Inferior parietal cortex (tissue), 1 donor: ENCODE results near the gene VPS51.
"Not testable (repeated sequence)": the region's sequence is repeated elsewhere in the genome, so short reads cannot be mapped to it uniquely, and the experiment has no call there.

Source experiments
- DNase-seq: peaks from one replicate; pipeline ENCODE4 v3.0.0-alpha.2; 2016; ENCODE audit errors: extremely low spot score

Gene VPS51

DNA sequence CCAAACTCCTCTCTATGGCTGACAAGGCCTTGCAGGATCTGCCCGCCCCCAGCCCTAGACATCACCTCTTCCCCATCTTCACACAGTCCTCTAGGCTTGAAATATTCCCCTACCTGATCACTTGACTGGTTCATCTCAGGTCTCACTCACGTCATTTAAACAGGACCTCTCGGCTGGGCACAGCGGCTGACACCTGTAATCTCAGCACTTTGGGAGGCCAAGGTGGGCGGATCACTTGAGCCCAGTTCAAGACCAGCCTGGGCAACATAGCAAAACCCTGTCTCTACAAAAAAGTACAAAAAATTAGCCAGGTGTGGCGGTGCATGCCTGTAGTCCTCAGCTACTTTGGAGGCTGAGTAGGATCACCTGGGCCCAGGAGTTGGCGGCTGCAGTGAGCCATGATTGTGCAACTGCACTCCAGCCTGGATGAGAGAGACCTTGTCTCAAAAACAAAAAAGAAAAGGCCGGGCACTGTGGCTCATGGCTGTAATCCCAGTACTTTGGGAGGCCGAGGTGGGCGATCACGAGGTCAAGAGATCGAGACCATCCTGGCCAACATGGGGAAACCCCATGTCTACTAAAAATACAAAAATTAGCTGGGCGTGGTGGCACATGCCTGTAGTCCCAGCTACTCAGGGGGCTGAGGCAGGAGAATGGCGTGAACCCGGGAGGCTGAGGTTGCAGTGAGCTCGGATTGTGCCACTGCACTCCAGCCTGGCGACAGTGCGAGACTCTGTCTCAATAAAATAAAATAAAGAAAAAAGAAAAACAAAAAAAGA lies 23.1 kb downstream of the VPS51 start:
- DNase-seq: not testable (repeated sequence)

DNA sequence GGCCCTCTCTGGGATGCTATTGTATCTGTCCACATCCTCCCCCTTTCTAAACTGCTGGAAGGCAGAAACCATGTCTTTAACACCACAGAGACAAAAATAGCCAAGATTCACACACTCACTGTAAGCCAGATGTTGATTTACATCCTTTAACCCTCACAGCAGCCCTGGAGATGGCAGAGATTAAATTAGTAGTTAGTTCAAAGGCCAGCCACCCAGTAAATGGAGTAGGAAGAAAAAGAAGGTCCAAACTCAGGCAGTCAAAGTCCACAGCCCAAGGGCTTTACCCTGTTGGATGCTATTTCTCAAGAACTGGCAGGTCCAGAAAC lies 23.6 kb downstream of the VPS51 start:
- no peak for DNase-seq

DNA sequence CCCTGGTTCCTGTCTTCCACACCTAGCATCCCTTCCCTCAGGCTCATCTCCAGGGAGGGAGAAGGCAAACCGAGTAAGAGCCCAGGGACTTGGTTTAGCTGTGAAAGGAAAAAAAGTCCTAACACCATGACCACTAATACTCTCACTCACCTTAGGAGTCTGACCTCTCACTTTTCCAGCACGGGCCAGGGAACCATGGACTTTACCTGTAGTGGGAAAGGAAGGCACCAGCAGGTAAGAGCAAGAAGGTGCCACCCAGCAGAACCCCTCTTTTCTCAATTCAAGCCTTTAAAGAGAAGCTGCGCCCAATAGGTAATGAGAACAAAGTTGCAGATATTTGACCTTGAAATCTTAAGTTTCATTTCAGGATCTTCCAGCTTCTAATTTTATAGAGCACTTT lies 24.8 kb downstream of the VPS51 start:
- no peak for DNase-seq

DNA sequence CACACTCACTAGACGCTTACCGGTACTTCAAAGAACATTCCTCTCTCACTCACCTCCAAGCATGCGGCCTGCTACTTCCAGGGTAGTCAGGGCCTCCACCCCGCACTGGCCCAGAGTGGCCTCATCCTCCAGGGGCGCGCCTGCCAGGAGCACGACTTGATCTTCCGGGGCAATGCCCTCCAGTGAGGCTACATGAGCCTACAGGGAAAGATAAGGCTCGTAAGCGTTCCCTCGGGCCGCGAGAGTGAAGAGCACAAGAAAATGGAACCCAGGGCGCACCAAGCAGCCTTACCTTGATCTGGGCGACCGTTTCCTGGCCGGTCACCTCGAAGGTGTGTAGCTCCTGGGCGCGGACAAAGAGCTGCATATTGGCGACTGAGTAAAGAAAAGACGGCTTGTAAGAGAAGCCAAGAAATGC lies 25.4 kb downstream of the VPS51 start:
- no peak for DNase-seq

DNA sequence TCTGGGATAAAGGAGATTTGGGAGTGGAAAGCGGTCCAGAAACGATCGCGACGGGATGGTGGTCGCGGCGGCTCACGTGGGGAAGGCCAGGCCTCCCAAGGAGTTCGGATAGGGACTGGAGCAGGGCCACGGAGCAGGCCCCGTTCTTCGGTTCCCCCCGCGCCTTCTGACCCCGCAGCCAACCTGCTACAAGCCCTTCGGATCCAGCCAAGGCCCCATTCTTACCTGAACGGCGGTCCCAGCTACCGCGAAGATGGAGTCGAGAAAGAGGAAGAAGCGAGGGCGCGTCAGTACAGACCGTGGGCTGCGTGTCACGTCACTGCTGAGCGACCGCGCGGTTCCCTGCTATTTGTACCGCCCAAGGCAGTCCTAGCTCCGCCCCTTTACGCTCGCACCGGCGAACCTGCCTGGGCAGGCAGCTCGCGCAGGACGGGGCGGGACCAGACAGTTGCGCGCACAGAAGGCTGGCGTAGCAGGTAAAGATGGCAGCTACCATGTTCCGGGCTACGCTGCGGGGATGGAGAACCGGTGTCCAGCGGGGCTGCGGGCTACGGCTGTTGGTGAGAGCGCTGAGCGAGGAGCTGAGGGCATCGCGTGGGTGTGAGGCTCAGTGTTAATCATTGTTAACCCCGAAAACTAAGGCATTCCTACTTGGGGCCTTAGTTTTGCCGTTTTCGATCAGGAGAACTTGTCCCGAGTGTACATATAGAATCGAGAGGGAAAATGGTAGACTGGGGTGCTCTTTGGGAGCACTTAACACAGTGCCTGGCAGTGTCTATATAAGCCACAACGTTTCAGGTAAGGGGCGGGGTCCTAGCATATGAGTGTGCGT lies 26.1 kb downstream of the VPS51 start, which contains the start of the genes FAU and MRPL49:
TSS of gene FAU (minus strand) at position 270 of the 832 bp plus-strand sequence. CDS start 321 bp downstream, outside the sequence.
TSS of gene MRPL49 (plus strand) at position 457 of the 832 bp plus-strand sequence. CDS start at position 483, 26 bp downstream.
- DNase-seq: peak; percentile 94

DNA sequence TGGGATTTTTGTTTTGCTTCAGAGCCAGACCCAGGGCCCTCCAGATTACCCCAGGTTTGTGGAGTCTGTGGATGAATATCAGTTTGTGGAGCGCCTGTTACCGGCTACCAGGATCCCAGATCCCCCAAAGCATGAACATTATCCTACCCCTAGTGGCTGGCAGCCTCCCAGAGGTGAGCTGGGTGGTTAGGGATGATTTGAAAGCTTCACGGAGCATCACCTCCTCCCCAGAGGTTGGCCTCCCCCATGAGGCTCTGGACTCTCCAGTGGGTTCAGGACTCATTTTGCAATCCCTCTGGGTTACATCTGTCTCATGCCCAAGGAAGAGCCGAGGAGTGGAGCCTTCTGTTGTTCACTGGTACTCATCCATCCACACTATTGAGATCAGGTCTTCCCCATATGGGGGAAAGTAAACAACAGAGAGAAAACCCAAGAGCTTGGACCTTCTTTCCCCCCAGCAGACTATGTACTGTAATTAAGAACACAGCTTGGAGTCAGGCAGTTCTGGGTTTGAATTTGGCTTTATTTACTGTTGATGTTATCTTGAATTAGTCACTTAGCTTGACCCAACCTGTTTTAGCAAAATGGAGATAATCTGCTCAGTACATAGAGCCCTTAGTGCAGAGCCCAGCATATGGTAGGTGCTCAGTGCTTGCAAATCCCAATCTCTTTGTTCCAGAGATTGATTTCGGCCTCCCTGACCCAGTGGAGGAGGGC lies 28.6 kb downstream of the VPS51 start:
- no peak for DNase-seq

DNA sequence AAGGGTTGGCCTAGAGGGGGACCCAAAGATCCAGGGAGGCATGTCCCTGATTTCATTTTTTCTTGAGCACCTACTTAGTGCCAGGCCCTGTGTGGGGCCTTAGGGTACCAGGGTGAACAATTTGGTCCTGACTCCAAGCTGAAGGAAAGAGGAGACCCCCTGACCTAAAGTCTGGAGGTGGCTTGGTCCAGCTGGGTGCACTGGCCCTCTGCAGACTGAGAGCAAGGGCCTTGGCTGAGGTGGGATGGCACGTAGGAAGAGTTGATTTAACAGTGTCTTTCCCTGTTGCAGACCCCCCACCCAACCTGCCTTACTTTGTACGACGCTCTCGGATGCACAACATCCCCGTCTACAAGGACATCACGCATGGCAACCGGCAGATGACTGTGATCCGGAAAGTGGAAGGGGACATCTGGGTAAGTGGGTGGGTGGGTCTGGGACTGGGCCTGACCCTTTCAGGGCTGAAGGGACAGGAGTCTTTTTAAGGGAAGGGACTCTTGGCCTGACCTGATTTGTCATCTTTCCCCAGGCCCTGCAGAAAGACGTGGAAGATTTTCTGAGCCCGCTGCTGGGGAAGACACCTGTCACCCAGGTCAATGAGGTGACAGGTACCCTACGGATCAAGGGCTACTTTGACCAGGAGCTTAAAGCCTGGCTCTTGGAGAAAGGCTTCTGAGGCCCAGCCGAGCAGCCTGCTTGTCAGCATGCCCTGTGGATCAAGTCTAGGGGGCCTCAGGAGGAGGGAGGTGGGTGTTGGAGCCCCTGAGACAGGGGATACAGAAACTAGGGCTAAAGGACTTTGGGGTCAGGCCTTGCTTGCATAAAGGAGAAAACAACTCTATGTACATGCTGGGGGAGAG lies 29.4 kb downstream of the VPS51 start:
- DNase-seq: no peak

DNA sequence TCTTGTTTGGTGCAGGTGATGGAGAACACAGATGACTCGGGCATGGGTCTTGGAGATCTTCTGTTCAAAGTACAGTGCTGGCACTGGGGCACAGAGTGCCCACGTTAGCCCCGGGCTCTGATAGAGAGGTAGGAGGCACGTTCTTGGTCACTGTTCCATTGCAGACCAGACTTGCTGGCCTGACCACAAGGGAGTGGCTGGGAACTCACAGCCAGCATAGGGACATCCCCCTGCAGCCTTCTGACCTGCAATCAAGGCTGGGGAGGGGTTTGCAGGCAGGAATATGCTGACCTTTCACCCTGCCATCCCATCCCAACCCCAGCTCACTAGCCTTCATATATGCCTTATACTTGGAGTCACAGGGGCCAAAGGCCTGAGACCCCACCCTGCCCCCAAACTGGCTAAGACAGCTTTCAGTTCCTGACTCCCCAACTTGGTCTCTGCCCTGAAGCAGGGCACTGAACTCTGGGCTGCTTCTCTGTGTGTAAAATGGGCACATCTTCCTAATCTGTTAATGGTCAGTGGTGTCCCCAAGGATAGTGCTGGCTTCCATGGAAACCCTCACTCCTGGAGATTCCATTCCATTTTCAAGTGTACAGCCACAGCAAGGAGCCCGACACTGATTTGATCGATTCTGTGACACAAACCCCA lies 30.7 kb downstream of the VPS51 start:
- no peak for DNase-seq

DNA sequence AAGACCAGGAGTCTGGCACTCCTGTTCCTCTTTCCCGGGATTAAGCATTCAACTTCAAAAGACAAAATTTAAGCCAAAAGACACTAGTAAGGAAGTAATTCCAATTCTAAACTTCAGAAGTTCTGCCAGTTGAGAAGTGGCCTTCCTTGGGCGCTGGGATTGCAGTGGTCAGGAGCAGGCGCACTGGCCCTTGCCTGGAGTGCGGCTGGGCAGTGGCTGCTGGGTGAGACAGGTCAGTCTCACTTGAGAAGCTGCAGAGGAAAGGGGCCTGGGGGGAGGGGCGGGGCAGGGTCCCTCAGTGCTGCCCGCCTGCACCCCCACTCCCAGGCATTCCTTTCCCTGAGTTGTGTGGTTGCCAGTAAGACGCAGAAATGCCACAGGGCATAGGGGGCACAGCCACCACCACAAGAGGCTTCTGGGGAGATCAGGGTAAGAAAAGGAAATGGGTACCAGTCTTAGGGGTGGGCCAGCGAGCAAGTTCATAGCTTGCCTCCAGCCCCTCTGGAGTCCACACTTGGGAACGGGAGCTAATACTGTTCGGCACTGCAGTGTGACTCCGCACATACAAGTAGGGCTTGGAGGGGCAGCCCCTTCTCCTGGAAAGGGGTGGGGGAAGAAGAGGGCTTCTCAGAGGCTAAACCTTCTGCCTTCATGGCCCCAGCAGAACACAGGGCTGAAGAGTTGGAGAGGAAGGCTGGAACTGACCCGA lies 31.6 kb downstream of the VPS51 start:
- no peak for DNase-seq

DNA sequence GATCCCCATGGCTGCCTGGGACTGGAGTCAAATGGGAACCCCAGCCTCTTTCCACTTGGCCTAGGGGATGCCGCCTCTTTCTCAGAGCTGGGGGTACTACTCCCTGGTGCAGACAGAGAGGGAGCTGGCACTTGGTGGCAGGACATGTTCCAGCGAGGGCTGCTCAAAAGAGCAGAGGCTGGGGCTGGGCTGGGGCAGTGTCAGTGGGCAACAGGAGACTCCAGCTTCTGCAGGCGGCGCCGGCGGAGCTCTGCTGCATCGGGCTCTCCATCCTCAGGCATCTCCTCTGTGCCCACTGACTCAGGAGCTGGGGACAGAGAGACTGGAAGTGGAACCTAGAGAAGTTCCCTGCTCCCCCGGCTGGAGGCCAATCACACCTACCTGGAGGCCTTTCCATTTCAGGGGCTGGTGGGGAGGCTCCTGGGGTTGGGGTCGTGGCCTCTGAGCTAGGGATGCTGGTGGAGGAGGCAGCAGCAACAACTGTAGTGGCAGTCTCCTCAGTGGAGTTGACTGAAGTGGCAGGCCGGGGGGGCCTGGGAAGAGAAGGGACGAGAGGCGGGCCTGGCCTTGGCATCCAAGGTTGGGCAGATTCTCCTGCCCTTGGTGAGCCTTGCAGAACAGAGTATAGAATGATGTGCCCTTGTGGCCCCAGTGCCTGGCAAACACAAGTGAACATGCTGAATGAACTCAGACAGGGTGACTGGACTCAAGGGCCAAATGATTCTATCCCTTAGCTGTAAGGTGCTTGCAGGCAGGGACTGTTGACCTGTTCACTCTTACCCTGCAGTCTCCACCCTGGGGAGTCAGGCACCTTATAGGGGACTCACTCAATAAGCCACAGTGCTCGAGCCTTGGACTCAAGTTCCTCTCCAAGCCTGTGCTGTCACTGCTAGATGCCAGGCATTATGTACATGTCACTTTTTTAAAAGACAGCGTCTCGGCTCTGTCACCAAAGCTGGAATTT lies 32.5 kb downstream of the VPS51 start:
- no peak for DNase-seq

DNA sequence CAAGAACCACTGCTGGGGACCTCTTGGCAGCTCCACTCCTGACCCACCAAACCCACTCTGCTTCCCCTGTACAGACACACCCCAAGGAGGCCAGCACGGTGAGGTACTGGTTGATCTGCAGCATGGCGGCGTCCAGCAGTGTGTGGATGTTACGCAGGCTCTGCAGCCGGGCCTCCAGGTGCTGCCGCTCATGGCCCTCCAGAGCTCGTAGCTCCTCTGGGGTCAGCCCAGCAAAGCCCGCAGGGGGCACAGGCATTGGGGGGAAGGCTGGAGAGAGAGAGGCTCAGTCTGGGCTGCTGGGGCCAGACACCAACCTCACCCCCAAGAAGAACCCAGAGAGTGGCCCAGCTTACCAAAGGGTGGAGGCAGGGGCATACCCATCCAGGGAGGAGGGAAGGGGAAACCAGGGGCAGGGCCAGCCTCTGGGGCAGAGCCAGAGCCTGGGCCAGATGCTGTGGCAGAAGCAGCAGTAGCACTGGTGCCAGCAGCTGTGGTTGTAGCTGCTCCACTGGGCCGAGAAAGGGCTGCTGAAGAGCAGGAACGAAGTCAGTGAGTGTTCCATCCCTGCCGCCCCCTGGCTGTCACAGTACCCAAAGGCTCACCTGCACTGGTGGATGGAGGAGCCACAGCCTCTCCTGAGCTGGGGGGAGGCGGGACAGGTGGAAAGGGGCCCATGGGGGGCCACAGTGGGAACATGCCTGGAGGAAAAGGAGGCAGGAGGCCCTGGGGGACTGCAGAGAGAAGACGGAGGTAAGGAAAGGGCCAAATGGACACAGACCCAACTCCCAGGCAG lies 33.8 kb downstream of the VPS51 start:
- DNase-seq: no peak

DNA sequence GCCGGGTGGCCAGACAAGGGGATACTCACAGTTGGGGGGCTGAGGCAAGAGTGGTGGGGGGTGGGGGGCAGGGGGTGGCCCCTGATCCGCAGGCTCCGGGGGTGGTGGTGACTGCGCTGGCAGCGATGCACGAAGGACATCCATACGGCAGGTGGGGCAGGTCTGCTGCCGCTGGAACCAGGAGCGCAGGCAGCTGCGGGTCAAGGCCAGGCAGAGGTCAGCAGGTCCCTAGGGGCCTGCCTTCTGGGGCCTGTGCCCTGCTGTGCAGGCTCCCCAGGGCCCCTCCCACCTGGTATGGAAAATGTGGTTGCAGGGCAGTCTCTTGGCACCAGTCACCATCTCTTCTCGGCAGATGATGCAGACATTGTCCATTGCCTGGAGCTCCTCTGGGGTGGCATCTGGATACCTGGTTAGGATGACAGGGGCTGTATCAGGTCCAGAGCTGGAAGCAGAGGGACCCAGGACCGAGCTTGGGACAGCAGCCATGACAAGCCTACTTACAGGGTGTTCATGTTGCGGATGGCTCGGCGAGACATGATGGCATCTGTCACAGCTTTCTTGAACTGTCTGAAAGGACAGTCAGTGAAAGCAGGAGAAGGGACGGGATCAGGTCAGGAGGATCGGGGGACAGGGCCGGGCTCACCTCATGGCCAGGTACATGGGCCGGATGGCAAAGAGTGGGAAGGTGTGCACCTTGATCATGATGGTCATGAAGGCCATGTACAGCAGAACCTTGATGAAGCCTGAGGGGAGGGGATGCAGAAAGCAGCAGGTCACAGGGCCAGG lies 34.8 kb downstream of the VPS51 start:
- DNase-seq: no peak

DNA sequence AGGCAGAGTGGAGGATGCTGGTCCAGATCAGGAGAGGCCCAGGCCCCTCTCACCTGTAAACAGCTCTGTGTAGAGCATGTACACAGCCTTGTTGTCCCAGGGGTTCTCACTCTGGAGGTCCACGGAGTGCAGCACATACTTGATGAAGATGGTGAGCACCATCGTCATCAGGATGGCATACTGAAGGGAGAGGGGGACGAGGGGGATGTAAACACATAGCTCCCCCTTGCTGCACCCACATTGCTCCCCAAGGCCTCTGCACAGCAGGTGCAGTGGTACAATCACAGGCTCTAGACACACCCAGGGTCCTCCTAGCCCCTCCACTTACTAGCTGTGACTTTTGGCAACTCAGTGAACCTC lies 35.4 kb downstream of the VPS51 start:
- no peak for DNase-seq

DNA sequence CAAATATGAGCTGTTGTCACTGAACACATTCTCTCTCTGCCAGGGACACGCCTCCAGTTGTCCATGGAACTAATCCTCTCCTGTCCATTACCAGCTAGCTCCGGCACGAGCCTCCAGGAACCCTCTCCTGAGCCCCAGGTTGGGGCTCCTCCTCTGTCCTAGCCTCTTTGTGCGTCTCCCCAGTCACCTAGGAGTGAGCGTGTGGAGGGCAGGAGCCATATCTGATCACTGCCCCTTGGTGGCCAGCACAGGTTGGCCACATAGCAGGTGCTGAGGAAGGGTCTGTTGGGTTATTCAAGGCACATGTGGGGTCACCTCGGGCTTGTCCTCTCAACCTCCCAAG lies 35.9 kb downstream of the VPS51 start:
- DNase-seq: no peak

DNA sequence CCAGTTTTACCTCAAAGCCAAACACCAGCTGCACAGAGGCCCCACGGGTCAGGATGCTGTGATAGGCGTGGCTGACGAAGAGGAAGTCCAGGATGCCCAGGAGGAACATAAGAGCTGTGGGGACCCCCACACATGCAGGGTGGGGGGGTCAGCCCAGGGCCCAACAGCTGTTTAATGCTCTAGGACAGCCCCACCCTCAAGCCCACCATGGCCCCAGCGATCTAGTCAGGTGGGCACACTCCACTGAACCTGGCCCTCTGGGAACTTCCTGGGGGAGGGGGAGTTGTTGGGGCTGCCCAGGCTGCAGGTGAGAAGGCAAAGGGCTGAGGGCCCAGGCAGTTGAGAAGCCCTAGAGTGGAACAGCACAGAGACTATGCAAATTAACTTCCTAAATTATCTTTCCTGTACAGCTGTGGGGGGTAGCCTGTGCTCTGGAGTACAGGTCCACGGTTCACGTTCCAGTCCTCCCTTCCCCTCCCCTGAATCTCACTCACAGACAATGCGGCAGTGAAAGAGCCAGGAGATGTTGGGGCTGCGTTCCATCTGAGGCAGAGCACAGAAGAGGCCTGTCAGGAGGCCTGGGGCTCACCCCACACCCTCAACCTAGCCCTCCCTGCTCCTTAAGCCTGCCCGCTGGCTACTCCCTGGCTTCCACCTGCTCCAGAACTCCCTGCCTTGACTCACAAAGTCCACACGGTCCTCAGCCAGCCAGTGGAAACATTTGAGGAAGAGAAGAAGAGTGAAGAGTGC lies 36.4 kb downstream of the VPS51 start:
- no peak for DNase-seq

DNA sequence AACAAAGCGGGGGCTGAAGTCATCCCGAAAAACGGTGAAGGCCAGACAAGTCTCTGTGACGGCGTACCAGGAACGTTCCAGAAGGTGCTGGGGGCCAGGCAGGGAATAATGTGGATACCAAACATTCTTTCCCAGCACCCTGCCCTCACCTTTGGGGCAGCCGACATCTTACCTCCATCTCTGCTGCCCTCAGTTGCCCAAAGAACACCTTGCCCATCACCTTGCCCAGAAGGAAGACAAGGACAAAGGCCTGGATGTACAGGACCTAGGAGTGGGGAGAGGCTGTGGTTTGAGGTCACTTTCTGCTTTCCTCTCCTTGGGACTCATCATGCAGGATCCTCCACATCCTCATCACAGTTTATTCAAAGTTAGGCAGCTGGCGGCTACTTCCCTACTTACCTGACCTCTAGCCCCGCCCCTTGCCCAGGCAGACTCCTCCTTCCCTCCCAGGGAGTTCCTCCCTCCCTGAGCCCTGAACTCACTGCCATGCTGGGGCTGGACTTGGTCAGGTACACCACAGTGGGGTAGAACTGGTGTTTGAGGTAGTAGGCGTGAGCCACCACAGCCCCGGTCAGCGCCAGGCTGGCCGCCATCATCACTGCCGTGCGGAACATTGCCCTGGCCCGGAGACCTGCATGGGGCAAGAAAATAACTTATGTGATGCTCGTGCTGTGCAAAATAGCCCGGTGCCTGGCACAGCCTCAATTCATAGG lies 37.1 kb downstream of the VPS51 start:
- DNase-seq: no peak
